BE2C (cell line): ENCODE results near the gene VPS13D.

Experiments
- DNase-seq: peaks from one replicate; pipeline ENCODE4 v3.0.0-alpha.2; 2020
- H3K27me3 ChIP-seq: fragments of 250-450 bp; sonication (Bioruptor Pico); 2 replicates; pipeline ENCODE4 v1.5.1; 2020; ENCODE audit warnings: mild to moderate bottlenecking
- H3K36me3 ChIP-seq: fragments of 250-450 bp; sonication (Bioruptor Pico); 2 replicates; pipeline ENCODE4 v1.5.1; 2020; ENCODE audit warnings: mild to moderate bottlenecking
- H3K4me1 ChIP-seq: fragments of 250-450 bp; sonication (Bioruptor Pico); 2 replicates; pipeline ENCODE4 v1.5.1; 2020
- H3K4me3 ChIP-seq: 2 replicates; pipeline ENCODE4 v1.5.1; 2011; ENCODE audit warnings: low read depth, low read length
- H3K9me3 ChIP-seq: fragments of 250-450 bp; sonication (Bioruptor Pico); 2 replicates; pipeline ENCODE4 v1.5.1; 2020
- TF ChIP-seq, protein P1 (sequence below): IDR thresholded peaks from 2 replicates; pipeline ENCODE4 v1.5.1; 2012; ENCODE audit warnings: mild to moderate bottlenecking, low read depth, low read length

VPS13D gene

GRCh38 chr1:12430525-12430924, 200.7 kb downstream of the VPS13D start:
- H3K4me3 ChIP-seq, result no peak overlapping the region
- H3K9me3 ChIP-seq, result no peaks in the 10 kb centered on the region
- no peak for DNase-seq
- no peaks in the 10 kb centered on the region for H3K4me1 ChIP-seq
- no peaks in the 10 kb centered on the region for H3K27me3 ChIP-seq
- H3K36me3 ChIP-seq, result no peaks in the 10 kb centered on the region
- TF ChIP-seq, protein P1, sequence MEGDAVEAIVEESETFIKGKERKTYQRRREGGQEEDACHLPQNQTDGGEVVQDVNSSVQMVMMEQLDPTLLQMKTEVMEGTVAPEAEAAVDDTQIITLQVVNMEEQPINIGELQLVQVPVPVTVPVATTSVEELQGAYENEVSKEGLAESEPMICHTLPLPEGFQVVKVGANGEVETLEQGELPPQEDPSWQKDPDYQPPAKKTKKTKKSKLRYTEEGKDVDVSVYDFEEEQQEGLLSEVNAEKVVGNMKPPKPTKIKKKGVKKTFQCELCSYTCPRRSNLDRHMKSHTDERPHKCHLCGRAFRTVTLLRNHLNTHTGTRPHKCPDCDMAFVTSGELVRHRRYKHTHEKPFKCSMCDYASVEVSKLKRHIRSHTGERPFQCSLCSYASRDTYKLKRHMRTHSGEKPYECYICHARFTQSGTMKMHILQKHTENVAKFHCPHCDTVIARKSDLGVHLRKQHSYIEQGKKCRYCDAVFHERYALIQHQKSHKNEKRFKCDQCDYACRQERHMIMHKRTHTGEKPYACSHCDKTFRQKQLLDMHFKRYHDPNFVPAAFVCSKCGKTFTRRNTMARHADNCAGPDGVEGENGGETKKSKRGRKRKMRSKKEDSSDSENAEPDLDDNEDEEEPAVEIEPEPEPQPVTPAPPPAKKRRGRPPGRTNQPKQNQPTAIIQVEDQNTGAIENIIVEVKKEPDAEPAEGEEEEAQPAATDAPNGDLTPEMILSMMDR, result no peak

GRCh38 chr1:12432897-12433296, 203.1 kb downstream of the VPS13D start:
- Histone ChIP-seq H3K36me3 (no peaks in the 10 kb centered on the region), H3K4me1 (no peaks in the 10 kb centered on the region), H3K27me3 (no peaks in the 10 kb centered on the region), H3K4me3 (no peak overlapping the region), H3K9me3 (no peaks in the 10 kb centered on the region)
- no peak for DNase-seq
- TF ChIP-seq, protein P1, result no peak

- TF ChIP-seq, protein P1, result no peak
- no peaks in the 10 kb centered on the region for H3K4me1 ChIP-seq
- no peak overlapping the region for H3K4me3 ChIP-seq
- H3K27me3 ChIP-seq, result no peaks in the 10 kb centered on the region
- H3K9me3 ChIP-seq, result no peaks in the 10 kb centered on the region
- peak; percentile 16 for DNase-seq
- no peaks in the 10 kb centered on the region for H3K36me3 ChIP-seq
Observed at GRCh38 chr1:12433323-12434053, 203.7 kb downstream of the VPS13D start.

GRCh38 chr1:12434174-12434573, 204.3 kb downstream of the VPS13D start:
- H3K9me3 ChIP-seq, result no peaks in the 10 kb centered on the region
- H3K27me3 ChIP-seq, result no peaks in the 10 kb centered on the region
- H3K4me1 ChIP-seq, result no peaks in the 10 kb centered on the region
- no peaks in the 10 kb centered on the region for H3K36me3 ChIP-seq
- TF ChIP-seq, protein P1, result no peak
- no peak overlapping the region for H3K4me3 ChIP-seq
- DNase-seq, result no peak

GRCh38 chr1:12434686-12435085, 204.9 kb downstream of the VPS13D start:
- TF ChIP-seq, protein P1, result no peak
- no peaks in the 10 kb centered on the region for H3K4me1 ChIP-seq
- no peaks in the 10 kb centered on the region for H3K9me3 ChIP-seq
- DNase-seq, result no peak
- H3K4me3 ChIP-seq, result no peak overlapping the region
- no peaks in the 10 kb centered on the region for H3K36me3 ChIP-seq
- H3K27me3 ChIP-seq, result no peaks in the 10 kb centered on the region

- no peaks in the 10 kb centered on the region for H3K27me3 ChIP-seq
- no peaks in the 10 kb centered on the region for H3K9me3 ChIP-seq
- H3K36me3 ChIP-seq, result no peaks in the 10 kb centered on the region
- no peaks in the 10 kb centered on the region for H3K4me1 ChIP-seq
- TF ChIP-seq, protein P1, result no peak
- H3K4me3 ChIP-seq, result no peak overlapping the region
- no peak for DNase-seq
Observed at GRCh38 chr1:12435639-12436344, 206.0 kb downstream of the VPS13D start.
